Hematopoietic multipotent progenitor cell treated with erythropoietin and hydrocortisone succinate and interleukin-3 and kit ligand, for 8 days (in vitro differentiated cells): ENCODE measurements around the gene SUPT6H.
A peak's percentile ranks its signal among the peaks of the same experiment; 100 is the strongest.
"Not testable (repeated sequence)": the region's sequence is repeated elsewhere in the genome, so short reads cannot be mapped to it uniquely, and the experiment has no call there.

Source experiments
- DNase-seq: peaks from one replicate; pipeline ENCODE4 v3.0.0-alpha.2; 2015

Gene SUPT6H

DNA sequence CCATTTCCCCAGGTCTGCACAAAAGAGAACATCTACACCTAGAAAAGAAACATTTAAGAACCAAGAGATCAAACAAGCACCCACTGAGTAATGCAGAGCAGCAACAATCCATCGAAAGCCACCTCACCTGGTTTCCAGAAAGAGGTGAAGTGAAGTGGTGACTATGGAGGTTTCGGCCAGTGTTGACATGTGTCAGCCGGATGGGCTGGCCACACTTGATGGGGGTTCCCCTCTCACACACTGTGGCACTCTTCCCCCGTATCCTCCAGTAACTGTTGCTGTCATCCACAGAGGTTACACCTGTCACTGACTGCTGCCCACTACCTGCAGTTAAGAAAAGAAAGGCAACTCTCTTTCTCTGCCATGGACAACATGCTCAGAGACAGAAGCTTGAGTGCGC lies 6.8 kb upstream of the SUPT6H start:
- DNase-seq, result no peak

DNA sequence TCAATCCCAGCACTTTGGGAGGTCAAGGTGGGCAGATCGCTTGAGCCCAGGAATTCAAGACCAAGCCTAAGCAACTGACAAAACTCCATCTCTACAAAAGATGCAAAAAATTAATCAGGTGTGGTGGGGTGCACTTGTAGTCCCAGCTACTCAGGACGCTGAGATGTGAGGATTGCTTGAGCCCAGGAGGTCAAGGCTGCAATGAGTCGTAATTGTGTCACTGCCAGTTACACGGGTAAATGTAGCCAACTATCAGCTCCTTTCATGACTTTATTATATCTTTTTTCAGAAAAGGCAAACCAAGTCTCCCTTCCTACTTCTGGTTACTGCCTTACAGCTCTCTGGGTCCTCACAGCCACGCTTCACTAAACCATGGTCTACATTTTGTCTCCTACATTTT lies 4.2 kb upstream of the SUPT6H start:
- no peak for DNase-seq

DNA sequence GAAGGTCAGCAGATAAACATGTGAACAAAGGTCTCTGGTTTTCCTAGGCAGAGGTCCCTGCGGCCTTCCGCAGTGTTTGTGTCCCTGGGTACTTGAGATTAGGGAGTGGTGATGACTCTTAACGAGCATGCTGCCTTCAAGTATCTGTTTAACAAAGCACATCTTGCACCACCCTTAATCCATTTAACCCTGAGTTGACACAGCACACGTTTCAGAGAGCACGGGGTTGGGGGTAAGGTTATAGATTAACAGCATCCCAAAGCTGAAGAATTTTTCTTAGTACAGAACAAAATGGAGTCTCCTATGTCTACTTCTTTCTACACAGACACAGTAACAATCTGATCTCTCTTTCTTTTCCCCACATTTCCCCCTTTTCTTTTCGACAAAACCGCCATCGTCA lies 3.7 kb upstream of the SUPT6H start:
- DNase-seq, result not testable (repeated sequence)

DNA sequence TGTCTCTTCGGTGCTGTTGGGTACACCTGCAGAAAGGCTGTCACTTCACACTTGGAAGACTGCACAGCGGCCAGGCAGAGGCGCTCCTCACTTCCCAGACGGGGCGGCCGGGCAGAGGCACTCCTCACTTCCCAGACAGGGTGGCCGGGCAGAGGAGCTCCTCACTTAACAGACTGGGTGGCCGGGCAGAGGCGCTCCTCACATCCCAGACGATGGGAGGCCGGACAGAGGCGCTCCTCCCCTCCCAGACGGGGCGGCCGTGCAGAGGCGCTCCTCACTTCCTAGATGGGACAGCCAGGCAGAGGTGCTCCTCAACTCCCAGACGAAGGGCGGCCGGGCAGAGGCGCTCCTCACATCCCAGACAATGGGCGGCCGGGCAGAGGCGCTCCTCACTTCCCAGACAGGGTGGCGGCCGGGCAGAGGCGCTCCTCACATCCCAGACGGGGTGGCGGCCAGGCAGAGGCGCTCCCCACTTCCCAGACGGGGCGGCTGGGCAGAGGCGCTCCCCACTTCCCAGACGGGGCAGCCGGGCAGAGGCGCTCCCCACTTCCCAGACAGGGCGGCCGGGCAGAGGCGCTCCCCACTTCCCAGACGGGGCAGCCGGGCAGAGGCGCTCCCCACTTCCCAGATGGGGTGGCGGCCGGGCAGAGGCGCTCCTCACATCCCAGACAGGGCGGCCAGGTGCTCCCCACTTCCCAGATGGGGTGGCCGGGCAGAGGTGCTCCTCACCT lies 3.1 kb upstream of the SUPT6H start:
- not testable (repeated sequence) for DNase-seq

DNA sequence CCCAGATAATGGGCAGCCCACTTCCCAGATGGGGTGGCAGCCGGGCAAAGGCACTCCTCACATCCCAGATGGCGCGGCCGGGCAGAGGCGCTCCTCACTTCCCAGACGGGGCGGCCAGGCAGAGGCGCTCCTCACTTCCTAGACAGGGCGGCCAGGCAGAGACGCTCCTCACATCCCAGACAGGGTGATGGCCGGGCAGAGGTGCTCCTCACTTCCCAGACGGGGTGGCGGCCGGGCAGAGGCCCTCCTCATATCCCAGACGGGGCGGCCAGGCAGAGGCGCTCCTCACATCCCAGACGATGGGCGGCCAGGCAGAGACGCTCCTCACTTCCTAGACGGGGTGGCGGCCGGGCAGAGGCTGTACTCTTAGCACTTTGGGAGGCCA lies 2.5 kb upstream of the SUPT6H start:
- DNase-seq, result not testable (repeated sequence)

DNA sequence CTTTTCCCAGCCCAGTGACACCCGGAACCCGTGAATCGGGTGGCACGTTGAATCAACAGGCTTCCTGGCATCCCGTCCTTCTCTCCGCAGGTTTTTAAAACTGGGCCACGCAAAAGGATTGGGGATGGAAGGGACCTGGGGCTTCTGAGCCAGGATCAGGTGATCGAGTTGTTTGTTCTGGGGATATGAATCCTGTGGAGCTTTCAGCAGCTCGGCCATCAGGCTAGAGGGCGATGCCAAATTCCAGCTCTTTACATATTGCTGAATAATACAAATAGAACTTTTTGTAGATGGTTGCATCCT lies 473 bp downstream of the SUPT6H start:
- DNase-seq, result no peak

DNA sequence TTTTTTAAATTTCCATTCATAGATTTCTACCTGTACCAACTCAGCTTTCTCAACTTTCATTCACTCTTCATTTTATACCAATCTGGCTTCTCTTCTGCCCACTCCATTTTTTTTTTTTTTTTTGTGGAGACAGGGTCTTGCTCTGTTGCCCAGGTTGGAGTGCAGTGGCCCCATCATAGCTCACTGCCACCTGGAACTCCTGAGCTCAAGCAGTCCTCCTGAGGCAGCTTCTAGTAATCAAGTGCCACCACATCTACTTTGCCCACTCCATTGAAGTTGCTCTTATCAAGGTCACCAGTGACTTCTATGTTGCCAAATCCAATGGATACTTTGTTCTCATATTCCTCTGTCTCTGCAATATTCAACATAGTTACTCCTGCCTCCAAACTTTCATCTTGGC lies 1.7 kb downstream of the SUPT6H start:
- peak; percentile 41 for DNase-seq

DNA sequence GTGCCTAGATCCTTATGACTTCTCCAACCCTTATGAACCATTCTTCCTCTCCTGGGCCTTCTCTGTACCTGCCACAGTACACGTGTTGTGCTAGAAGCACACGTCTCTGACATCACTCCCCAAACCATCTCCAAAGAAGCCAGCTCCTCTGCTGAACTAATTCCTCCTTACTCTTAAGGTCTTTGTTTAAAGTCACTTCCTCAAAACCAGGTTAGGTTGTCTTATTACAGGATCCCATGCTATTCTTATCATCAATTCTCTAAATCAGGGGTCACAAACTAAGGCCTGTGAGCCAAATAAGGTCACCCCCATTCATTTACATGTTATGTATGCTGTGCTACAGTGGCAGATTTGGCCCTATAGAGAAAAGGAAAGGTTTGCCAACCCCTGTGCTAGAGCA lies 4.0 kb downstream of the SUPT6H start:
- DNase-seq, result no peak

DNA sequence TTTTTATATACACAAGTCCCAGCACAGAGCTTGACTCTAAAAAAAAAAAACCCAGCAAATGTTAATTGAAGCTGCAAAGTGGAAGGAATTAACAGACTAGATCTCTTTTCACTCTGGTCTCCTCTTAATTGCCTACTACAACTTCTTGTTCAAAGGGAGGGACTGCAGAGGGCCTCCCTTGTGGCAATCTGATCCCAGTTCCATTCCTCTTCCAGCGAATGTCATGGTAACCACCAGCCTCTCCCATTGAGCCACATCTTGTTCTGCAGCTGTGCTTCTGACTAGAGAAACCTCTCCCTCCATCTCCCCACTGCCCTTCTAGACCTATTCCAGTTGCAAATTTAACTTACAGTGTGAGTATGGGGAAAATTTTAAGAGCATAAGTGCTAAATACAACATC lies 5.9 kb downstream of the SUPT6H start:
- no peak for DNase-seq

DNA sequence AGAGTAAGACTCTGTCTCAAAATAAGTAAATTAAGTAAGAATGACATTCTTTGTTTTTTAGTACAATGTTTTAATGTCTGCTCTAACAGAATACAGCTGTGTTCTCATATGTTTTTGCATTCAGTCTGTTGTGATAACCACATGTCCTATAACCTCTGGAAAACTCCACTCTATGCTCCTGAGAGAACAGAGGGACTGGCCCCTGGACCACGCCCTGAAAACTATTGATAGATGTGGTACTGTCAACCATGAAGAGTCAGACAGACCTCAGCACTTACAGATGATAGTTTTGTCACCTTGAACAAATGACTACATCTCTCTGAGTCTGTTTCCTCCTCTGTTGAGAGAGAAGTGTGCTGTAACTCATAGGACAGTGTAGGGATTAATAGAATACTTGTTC lies 7.9 kb downstream of the SUPT6H start:
- DNase-seq, result no peak

DNA sequence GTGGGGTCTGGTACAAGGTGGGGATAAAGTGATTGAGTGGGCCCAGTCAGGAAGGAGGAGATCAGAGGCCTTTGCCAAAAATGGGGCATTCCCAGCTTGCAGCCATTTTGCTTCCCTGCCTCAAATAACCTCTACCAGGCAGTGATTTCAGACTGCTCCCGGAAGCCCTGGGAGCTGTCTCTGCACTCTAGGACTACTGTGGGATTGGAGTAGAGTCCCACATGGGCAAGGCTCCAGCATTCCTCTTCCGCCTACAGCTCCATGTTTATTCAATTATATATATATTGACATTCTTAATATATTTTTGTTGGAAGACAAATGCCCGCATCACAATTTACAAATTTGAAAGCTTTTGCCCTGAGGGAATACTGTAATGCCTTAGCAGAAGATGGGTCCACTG lies 13.5 kb downstream of the SUPT6H start:
- no peak for DNase-seq

DNA sequence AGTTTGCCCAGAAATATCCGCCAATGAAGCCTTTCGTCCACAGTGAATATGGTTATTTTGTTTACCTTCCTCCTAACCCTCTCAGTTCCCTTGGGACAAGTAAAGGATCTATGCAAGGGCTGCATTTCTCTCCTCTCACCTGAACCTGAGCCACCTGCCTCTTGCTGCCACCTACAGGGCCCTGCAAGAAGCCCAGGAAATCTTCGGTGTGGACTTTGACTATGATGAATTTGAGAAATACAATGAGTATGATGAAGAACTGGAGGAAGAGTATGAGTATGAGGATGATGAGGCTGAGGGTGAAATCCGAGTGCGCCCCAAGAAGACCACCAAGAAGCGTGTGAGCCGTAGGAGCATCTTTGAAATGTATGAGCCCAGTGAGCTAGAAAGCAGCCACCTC lies 14.0 kb downstream of the SUPT6H start:
- DNase-seq, result no peak

DNA sequence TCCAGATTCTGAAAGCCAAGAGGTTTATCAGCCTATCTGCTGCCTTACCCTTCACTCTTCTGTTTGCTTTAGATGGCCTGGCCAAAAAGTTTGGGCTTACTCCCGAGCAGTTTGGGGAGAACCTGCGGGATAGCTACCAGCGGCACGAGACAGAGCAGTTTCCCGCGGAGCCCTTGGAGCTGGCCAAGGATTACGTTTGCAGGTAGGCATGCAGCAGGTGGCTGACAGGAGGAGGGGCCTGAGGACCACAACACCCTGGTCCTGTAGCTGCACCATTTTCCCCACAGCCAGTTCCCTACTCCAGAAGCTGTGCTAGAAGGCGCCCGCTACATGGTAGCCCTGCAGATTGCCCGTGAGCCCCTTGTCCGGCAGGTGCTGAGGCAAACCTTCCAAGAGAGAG lies 20.6 kb downstream of the SUPT6H start:
- no peak for DNase-seq

DNA sequence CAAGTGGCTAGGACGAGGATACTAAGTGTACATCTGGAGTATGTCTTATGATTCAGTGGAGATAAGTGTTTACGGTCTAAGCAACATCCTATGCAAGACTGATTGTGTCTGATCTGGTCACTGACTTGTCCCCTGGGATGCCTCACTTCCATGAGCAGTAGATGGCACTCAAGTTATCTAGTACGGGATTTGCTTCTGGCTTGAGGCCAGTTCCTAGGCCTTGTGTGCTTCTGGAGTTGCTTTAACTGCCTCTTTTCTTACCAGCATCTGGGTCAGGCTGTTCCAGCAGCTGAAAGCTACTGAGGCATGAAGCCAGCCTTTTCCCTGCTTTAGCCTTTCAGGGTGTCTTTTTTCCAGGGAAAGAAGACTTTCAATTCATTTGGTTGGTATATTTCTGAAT lies 23.0 kb downstream of the SUPT6H start:
- peak; percentile 35 for DNase-seq

DNA sequence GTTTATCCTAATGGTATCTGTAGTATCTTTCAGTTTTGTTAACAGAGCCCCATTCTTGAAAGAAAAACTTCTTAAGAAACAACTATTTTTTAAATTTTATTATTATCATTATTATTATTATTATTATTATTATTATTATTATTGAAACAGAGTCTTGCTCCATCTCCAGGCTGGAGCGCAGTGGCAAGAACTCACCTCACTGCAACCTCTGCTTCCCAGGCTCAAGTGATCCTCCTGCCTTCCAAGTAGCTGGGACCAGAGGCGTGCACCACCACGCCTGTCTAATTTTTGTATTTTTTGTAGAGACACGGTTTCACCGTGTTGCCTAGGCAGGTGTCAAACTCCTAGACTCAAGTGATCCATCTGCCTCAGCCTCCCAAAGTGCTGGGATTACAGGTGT lies 23.4 kb downstream of the SUPT6H start:
- DNase-seq, result no peak

DNA sequence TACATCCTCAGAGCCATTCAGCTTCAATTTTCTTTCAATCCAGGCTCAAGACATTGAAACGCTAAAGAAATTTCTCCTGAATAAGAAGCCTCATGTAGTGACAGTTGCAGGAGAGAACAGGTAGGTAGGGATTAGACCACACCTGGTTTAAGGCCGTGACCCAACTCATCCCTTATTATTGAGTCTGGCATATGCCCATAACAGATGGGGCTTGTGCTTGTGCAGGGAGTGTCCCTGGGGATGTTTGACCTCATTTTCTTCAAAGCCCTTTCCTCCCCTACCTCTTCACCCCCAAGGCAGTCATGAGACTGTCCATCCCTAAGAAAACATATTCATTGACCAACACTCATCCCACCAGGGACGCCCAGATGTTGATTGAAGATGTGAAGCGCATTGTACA lies 24.3 kb downstream of the SUPT6H start:
- no peak for DNase-seq

DNA sequence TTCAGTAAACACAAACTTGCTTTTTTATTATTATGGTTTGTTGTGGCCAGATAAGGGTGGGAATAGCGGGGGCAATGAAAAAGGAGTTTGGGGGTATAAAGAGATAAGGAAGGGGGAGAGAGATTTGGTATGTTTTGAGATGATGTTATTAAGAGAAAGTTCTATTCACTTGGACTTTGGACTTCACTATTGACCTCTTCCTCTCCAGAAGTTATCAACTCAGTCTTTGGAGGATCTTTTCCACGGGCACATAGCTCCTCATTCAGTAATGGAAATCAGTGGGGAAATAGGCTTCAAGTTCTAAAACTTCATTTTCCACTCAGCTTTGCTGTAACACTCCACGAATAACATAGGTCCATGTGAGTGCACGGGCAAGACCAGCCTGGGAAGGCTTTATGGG lies 26.5 kb downstream of the SUPT6H start:
- no peak for DNase-seq

DNA sequence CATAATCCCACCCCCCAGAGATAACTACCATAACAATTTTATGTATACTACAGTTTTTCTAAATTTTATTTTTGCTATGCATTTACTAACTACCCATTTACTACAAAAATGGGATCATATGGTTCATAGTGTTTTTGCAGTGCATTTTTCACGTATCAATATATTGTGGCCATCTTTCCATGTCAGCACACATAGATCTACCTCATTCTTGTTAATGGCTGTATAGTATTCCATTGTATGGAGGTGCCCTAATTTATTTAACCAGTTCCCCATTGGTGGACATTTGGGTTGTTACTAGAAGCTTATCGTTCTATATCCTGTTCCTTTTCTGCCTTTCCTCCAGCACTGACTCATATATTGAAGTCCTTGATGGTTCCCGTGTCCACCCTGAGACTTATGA lies 27.0 kb downstream of the SUPT6H start:
- DNase-seq, result no peak

DNA sequence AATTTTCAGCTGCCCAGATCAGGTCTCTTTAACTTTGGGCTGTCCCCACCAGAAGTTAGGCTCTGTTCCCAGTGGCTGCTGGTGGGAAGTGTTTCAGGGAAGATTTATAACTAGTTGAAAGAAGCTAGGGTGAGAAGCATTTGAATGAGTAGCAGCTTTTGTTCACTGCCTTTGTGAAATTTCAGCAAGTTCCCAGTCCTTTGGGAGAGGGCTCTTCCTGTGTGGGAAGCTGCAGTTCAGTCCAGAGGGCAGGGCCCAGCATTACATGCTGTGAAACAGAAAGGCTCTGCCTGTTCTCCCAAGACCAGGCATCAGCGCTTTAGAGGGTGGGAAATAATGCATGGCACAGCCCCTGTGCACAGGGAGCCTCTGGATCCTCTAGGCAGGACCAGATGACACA lies 31.9 kb downstream of the SUPT6H start:
- no peak for DNase-seq

DNA sequence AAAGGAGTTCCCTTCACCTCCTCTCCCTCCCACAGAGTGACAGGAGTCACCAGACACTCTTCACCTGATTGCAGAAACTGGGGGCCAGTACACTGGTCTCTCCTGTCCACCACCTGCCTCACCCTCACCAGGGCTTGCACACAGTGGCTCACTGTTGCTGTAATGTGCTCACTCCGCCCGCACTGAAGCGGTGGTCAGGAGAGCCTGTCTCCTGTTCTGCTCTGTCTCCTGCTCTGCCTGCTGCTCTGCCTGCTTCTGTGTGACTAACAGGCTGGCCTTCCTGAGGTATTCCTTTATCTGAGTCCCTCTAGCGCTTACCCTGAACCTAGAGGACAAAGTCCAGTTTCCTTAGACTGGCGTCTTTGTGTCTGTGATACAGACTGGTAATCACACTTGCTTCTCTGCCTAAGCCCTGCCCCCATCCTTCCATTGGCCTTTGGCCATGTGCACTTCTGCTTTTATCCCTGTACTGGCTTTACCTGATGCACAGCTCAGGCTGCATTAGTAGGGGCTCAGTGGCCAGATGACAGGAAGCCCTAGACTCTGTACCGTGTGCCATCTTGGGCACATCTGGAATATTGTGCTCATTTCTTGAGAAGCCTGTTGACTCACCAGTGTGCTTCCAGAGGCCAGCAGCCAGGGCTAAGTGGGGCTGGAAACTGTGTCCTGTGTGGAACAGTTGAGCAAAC lies 36.4 kb downstream of the SUPT6H start:
- no peak for DNase-seq

DNA sequence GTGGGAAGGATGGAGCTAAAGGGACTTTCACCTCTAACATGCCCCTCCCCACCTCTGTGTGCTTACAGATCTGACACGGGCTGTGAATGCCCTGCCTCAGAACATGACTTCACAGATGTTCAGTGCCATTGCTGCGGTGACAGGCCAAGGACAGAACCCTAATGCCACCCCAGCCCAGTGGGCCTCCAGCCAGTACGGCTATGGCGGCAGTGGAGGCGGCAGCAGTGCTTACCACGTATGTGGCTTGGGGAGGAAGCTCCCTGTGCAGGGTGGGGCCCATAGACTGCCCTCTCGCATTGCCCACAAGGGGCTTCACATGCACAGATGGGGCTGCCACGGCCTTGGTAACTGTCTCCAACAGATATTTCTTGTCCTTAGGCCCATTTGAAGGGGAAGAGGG lies 38.3 kb downstream of the SUPT6H start:
- DNase-seq, result no peak

DNA sequence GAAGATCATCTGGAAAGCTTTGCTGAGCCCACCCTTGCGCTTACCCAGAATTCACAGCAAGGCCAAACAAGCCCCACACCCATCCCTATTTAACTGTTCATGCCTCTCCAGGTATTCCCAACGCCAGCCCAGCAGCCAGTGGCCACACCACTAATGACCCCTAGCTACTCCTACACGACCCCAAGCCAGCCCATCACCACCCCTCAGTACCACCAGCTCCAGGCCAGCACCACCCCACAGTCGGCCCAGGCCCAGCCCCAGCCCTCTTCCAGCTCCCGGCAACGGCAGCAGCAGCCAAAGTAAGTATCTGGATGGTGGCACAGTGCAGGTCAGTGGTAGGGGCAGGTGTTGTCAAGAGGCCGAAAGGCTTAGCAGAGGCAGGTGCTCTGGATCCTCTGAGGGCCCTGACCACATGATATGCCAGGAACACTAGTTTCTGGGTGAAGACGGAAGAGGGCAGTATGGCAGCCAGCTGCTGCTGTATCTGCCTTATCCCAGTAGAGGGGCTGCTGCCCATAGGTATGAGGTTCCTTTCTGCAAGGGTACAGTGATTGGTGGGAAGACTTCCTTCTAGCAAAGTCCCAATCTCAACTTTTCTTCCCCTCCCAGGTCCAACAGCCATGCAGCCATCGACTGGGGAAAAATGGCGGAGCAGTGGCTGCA lies 39.0 kb downstream of the SUPT6H start:
- DNase-seq, result no peak

DNA sequence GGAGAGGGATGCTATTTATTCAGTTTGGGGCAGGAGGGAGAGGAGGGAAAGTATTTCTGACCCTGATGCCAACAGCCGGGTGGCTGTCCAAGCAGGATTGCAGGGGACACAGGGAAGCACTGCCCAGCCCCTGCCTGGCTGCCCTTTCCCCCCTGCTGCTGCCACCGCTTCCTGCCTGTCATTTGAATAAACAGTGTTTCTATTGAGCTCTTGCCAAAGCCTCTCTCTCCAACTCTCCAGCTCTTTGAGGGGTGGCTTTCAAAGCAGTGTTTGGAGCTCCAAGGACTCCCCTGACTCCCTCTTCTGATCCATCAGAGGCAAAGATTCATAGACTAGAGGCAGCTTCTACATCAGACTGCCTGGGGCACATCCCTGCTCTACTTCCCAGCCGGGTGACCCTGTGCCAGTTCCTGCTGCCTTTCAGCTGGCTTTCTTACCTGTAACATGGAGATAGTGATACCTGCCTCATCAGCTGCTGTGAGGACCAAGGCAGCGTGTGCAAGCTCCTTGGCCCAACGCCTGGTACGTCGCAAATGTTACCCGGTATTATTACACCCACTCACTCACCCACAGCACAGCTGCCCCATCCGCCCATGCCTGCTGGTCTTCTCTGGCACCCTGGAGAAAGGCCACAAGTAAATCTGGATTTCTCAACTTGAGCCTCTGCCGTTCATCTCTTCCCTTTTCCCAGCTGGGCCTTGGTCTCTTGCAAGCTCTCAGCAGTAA lies 40.2 kb downstream of the SUPT6H start:
- no peak for DNase-seq

DNA sequence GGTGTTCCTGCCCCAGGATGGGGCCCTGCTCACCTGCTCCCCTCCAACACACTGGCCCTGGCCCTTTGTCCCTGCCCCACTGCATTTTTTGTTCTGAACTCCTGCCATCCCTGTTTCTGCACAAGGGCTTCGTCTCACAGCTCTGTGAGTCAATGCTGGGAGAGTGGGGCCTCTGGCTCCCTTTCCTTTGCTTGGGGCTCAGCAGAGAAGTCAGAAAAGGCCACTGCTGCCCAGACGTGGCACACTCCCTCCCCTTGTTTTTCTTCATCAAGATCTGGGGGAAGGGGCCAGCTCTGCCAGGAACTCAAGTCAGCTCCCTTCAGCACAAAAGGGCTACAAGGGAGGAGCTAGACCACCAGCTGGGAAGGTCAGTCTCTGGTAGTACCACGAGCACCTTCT lies 40.7 kb downstream of the SUPT6H start:
- DNase-seq, result no peak
